Prostate gland (tissue), 2 donors: ENCODE measurements around the gene RPL3.

ENCODE experiments used
- POLR2A ChIP-seq: fragments of 450-650 bp; IDR thresholded peaks from one replicate; pipeline ENCODE4 v1.6.1; 2016; ENCODE audit warnings: antibody characterized with exemption, mild to moderate bottlenecking
- TF ChIP-seq, protein P1 (sequence below), 4 experiments: fragments of 200-600 bp in 2 of 4; fragments of 450-650 bp in 2 of 4; sonication (generic) in 2 of 4; IDR thresholded peaks; 1 replicate in 3 of 4; 2 replicates in 1 of 4; pipeline ENCODE4 v1.5.1; 2016 to 2019; ENCODE audit warnings: antibody characterized with exemption in 4 of 4, mild to moderate bottlenecking in 2 of 4, moderate library complexity in 2 of 4

DNA sequence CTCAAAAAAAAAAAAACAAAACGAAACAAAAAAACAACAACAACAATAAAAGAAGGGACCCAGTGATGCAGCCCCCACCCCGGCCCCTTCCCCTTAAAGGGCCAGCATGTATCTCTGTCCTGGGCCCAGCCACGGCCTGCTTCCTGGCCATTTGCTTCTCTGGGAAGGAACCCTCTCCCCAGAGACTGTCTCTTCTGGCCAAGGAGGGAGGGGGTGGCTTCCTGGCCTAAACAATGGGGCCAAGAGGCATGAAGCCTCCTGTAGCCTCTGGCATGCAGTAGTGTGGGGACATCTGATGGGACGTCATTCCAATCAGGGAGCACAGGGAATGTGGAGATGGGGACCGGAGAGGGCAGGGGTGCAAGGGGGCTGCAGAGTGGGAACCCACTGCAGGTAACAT lies 49.1 kb downstream of the RPL3 start:
- TF ChIP-seq, protein P1, sequence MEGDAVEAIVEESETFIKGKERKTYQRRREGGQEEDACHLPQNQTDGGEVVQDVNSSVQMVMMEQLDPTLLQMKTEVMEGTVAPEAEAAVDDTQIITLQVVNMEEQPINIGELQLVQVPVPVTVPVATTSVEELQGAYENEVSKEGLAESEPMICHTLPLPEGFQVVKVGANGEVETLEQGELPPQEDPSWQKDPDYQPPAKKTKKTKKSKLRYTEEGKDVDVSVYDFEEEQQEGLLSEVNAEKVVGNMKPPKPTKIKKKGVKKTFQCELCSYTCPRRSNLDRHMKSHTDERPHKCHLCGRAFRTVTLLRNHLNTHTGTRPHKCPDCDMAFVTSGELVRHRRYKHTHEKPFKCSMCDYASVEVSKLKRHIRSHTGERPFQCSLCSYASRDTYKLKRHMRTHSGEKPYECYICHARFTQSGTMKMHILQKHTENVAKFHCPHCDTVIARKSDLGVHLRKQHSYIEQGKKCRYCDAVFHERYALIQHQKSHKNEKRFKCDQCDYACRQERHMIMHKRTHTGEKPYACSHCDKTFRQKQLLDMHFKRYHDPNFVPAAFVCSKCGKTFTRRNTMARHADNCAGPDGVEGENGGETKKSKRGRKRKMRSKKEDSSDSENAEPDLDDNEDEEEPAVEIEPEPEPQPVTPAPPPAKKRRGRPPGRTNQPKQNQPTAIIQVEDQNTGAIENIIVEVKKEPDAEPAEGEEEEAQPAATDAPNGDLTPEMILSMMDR (IDR thresholded peaks at IDR 0.05) = no peak
- no peak for TF ChIP-seq POLR2A
